Cardiac atrium fibroblast (primary cell): ENCODE results near the gene KCNJ11. TPM values are rescaled to one million over a fixed set of nuclear protein-coding genes. Genes with fewer than 3 reads are reported as not detected.

ENCODE experiments used
- total RNA-seq: library from RNA; depleted of rRNA; stranded (reverse); fragments of >200 nt; gene quantifications from 2 replicates; pipeline ENCODE4 v1.2.3, GENCODE V29; 2015

The KCNJ11 gene
- not detected in 2 replicates for total RNA-seq

DNA sequence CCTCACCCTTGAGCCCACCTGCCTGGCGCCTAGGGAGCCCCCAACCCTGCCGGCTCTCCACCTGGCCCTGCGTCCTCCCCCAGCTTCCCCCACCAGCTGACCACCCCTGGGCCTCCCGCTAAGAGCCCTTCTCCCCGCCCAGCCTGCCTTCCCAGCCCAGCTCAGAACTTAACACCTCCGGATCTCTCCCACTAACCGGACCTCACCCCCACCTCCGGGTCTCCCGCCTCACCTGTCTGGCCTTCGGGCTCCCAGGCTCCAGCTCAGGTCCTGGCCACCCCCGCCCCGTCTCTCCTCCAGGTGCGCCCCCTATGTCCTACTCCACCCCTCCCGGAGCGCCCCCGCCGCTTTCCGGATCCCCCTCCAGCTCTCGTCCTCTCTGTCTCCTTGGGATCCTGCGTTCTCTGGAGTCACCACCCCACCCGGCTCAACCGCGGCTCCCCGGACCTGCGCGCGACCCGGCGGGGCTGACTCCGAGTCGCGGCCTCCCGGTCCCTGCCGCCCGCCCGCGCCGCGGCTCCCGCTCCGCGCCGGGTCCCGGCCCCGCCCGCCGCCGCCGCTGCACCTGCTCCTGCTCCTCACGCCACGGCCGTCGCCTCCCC lies at the start of gene KCNJ11:
Gene KCNJ11, minus strand, starts transcription at position 51 of the 602 bp plus-strand sequence. CDS start 568 bp downstream, outside the sequence.

GRCh38 chr11:17351510-17352176 lies 36.8 kb downstream of the KCNJ11 start, which contains the start of gene NCR3LG1:
TSS of gene NCR3LG1 (plus strand) at chr11:17351800. CDS start at chr11:17351970, 170 bp downstream.

Other genes with a start within 250 kb of the KCNJ11 start
- 91.2 and 105 TPM in 2 replicates for gene PIK3C2A, start 180.7 kb downstream of the KCNJ11 start, total RNA-seq
- gene NUCB2, start 111.9 kb downstream of the KCNJ11 start, total RNA-seq: 50.5 and 65.9 TPM in 2 replicates
- gene NCR3LG1, start 36.9 kb downstream of the KCNJ11 start, total RNA-seq: 3.8 and 8.7 TPM in 2 replicates
- gene ABCC8, start 88.2 kb upstream of the KCNJ11 start, total RNA-seq: not detected in 2 replicates
- not detected in 2 replicates for gene USH1C, start 155.8 kb upstream of the KCNJ11 start, total RNA-seq
- not detected in 2 replicates for gene OTOG, start 158.6 kb upstream of the KCNJ11 start, total RNA-seq